Heart right ventricle (tissue), 16 donors: ENCODE measurements around the gene CALU. TPM values are rescaled to one million over a fixed set of nuclear protein-coding genes. Genes with fewer than 3 reads are reported as not detected.

Experiments used
- ATAC-seq, 8 donors: fragments of 200-7000 bp; cut with Tn5 transposase; one replicate each; pipeline ENCODE4 v1.9.1; 2020; ENCODE audit warnings: mild to moderate bottlenecking in 8 of 8, moderate library complexity in 8 of 8, moderate number of reproducible peaks in 1 of 8
- DNase-seq, 2 donors: peaks; one replicate each; pipeline ENCODE4 v3.0.0-alpha.2; 2020
- H3K27ac ChIP-seq, 10 donors: fragments of 200-600 bp; sonication (generic) in 2 of 10; one replicate each; pipeline versions ENCODE4 v1.5.0 to v1.8.0; 2020 to 2022; ENCODE audit warnings: mild to moderate bottlenecking in 3 of 10
- H3K27me3 ChIP-seq, 7 donors: fragments of 200-600 bp; one replicate each; pipeline ENCODE4 v1.8.0; 2021 to 2022; ENCODE audit warnings: mild to moderate bottlenecking in 2 of 7
- H3K36me3 ChIP-seq, 9 donors: fragments of 200-600 bp; sonication (generic) in 1 of 9; one replicate each; pipeline versions ENCODE4 v1.5.0 to v1.8.0; 2020 to 2022; ENCODE audit warnings: mild to moderate bottlenecking in 2 of 9
- H3K4me1 ChIP-seq, 9 donors: fragments of 200-600 bp; sonication (generic) in 1 of 9; one replicate each; pipeline versions ENCODE4 v1.5.0 to v1.8.0; 2020 to 2022; ENCODE audit warnings: mild to moderate bottlenecking in 4 of 9
- H3K4me3 ChIP-seq, 10 donors: fragments of 200-600 bp; sonication (generic) in 2 of 10; one replicate each; pipeline versions ENCODE4 v1.5.0 to v1.8.0; 2020 to 2022; ENCODE audit warnings: mild to moderate bottlenecking in 7 of 10, moderate library complexity in 2 of 10
- H3K9me3 ChIP-seq, 11 donors: fragments of 200-600 bp in 10 of 11; sonication (generic) in 2 of 11; one replicate each; pipeline versions ENCODE4 v1.5.0 to v1.8.0; 2013 to 2022; ENCODE audit warnings: mild to moderate bottlenecking in 2 of 11, control low read depth in 1 of 11, moderate library complexity in 1 of 11
- CTCF ChIP-seq, 9 donors: fragments of 200-600 bp; sonication (generic) in 2 of 9; IDR thresholded peaks; one replicate each; pipeline versions ENCODE4 v1.5.0 to v1.8.0; 2021 to 2022; ENCODE audit warnings: antibody characterized with exemption in 9 of 9, mild to moderate bottlenecking in 5 of 9, moderate library complexity in 1 of 9
- WGBS, 2 donors: extraction: QIAGEN DNeasy Blood & Tissue Kit; methylation state at CpG; one replicate each; pipeline ENCODE4 v1.1.7; 2013; ENCODE audit warnings: inconsistent platforms in 1 of 2; 5-methylcytosine and 5-hydroxymethylcytosine counted together
- intact Hi-C, 10 donors: fragments of 100-400 bp; cut with DNase I; formaldehyde crosslinking; loops; one replicate each; pipeline versions ENCODE4 v1.11.1 to v1.14.2; 2022
- polyA plus RNA-seq, 2 donors: library from polyadenylated mRNA; stranded (reverse); fragments of 200-250 nt; gene quantifications; one replicate each; pipeline ENCODE4 v1.2.3, GENCODE V29; 2013
- total RNA-seq, 10 donors: library from RNA; stranded (reverse); fragmentation: NEBNext Ultra II Directional in 3 of 10; extraction: Animal tissue kit (Norgen Biotek cat#: 25700) in 3 of 10; gene quantifications; one replicate each; pipeline versions ENCODE4 v1.2.1 to v1.2.4, GENCODE V29; 2021 to 2023
- donor health status: Arrhythmogenic right ventricular cardiomyopathy.
- donor health status: ischemic (EF 13 %, LVEDD 7.1; RV severe dilation, severe dysfunction).
- donor health status: healthy with polysubstance abuse.
- donor health status: DM: no; HTN: yes; CAD: no.
- donor health status: DM: no; HTN: no; CAD: no.
- donor health status: ischemic (EF 25% LVEDD 6.9; RV normal size, moderate dysfunction).
- donor health status: ischemic (EF 25% LVEDD 5.7; RV mildly dilated, moderate dysfunction).
- donor health status: healthy.
- donor health status: DM: yes; HTN: yes; CAD: no.
- donor health status: Ischemic cardiomyopathy.
- donor health status: ischemic (EF 35%, LVEDD 5.7; RV mildly dilated, moderate dysfunction).
- donor health status: nonischemic (EF 11% LVEDD 7.7; RV severe dilation, severe dysfunction).
- donor health status: DM: yes; HTN: yes; CAD: no.
- donor health status: PGD.
- donor health status: ischemic (EF 29% LVEDD 5.4; RV normal size, mild dysfunction).
- donor health status: nonischemic (EF 23%, LVEDD 6.1; RV moderate dilation, normal function).

Gene CALU
- total and polyA plus RNA-seq, 12 donors, result 39.9 to 333 (median 249) TPM

GRCh38 chr7:128783143-128783861 is 44.1 kb downstream of the CALU start:
- intact Hi-C loops, result no loop called here
- Histone ChIP-seq H3K36me3 (no peaks in the 10 kb centered on the region), H3K27me3 (no peaks in the 10 kb centered on the region), H3K9me3 (peaks cover 0 to 6% (median 0%) of the 10 kb centered on the region in 11 donors), H3K4me3 (no peak overlapping the region), H3K4me1 (peaks cover 0 to 19% (median 4%) of the 10 kb centered on the region in 9 donors), H3K27ac (peak overlapping the region in 3 of 10 donors; percentile 41 to 51 (median 42))
- ATAC-seq (peak; percentile 84 to 96 (median 92)), DNase-seq (peak; percentile 80 to 81)
- no peak for TF ChIP-seq CTCF (IDR thresholded peaks at IDR 0.05)
- WGBS, 2 donors, result 15 to 30% methylated on average over 15 of the region's 15 CpGs

DNA sequence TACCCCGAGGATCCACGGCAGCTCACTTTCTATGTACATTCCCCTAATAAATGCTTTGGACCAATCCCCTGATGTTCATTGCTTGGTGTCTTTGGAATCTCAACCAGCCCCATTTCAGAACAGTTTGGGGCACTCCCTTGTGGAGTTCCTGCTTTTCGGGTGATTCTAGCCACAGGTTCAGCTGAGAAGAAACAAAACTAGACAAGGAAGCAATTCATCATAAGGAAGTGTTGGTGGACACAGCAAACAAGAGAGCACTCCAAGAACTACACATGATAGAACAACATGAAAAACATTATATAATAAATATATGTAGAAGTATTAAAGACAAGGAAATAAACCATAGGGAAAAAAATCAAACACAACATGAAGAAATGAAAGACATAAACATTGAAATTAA is 46.6 kb downstream of the CALU start:
- peaks cover 4 to 27% (median 11%) of the 10 kb centered on the region in 9 donors for H3K4me1 ChIP-seq
- H3K27me3 ChIP-seq, result peaks cover 0 to 9% (median 0%) of the 10 kb centered on the region in 7 donors
- intact Hi-C loops, result no loop called here
- no peaks in the 10 kb centered on the region for H3K36me3 ChIP-seq
- no peak for TF ChIP-seq CTCF (IDR thresholded peaks at IDR 0.05)
- 85 to 88% methylated on average over 3 of the region's 3 CpGs for WGBS, 2 donors
- H3K4me3 ChIP-seq, result no peak overlapping the region
- no peaks in the 10 kb centered on the region for H3K9me3 ChIP-seq
- no peak for ATAC-seq
- no peak overlapping the region for H3K27ac ChIP-seq
- DNase-seq, result no peak

- DNase-seq (no peak), ATAC-seq (no peak)
- no peaks in the 10 kb centered on the region for H3K9me3 ChIP-seq
- H3K4me1 ChIP-seq, result peaks cover 8 to 30% (median 25%) of the 10 kb centered on the region in 9 donors
- H3K36me3 ChIP-seq, result no peaks in the 10 kb centered on the region
- H3K27ac ChIP-seq, result no peak overlapping the region
- WGBS, 2 donors, result 76 to 78% methylated on average over 9 of the region's 9 CpGs
- peaks cover 0 to 21% (median 0%) of the 10 kb centered on the region in 7 donors for H3K27me3 ChIP-seq
- intact Hi-C loops, result no loop called here
- H3K4me3 ChIP-seq, result no peak overlapping the region
- TF ChIP-seq CTCF (IDR thresholded peaks at IDR 0.05), result no peak
These were observed 49.6 kb downstream of the CALU start for GRCh38 chr7:128788446-128789412.
